GM18520 (cell line): ENCODE results near the gene ATP5F1D.

Source experiments
- ATAC-seq: cut with Tn5 transposase; IDR thresholded peaks from one replicate; pipeline ENCODE4 v1.9.1; 2021; ENCODE audit not compliant: unreplicated experiment

The ATP5F1D gene

DNA sequence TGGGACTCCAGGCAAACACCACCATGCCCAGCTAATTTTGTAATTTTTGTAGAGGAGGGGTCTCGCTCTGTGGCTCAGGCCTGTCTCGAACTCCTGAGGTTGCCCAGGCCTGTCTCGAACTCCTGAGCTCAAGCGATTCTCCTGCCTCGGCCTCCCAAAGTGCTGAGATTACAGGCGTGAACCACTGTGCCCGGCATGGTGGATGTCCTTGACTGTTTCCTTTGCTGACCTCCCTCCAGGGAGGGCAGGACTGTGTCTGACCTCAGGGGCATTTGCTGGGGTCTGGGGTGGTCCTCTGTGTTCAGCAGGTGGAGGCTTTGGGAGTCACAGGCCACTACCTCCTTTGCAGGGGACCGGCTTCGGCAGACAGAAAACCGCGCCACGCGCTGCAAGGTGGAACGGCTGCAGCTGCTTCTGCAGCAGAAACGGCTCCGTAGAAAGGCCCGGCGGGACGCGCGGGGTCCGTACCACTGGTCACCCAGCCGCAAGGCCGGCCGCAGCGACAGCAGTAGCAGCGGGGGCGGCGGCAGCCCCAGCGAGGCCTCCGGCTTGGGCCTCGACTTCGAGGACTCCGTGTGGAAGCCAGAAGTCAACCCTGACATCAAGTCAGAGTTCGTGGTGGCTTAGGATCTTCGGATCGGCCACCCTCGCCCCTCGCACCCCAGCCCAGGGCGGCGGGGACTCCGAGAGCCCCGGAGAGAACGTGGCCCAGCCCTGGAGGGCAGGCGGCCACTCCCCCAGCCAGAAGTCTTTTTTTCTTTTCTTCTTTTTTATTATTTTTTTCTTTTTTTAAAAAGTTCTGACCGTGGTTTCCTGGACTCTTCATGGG, 15.3 kb downstream of the ATP5F1D start:
- ATAC-seq: no peak

DNA sequence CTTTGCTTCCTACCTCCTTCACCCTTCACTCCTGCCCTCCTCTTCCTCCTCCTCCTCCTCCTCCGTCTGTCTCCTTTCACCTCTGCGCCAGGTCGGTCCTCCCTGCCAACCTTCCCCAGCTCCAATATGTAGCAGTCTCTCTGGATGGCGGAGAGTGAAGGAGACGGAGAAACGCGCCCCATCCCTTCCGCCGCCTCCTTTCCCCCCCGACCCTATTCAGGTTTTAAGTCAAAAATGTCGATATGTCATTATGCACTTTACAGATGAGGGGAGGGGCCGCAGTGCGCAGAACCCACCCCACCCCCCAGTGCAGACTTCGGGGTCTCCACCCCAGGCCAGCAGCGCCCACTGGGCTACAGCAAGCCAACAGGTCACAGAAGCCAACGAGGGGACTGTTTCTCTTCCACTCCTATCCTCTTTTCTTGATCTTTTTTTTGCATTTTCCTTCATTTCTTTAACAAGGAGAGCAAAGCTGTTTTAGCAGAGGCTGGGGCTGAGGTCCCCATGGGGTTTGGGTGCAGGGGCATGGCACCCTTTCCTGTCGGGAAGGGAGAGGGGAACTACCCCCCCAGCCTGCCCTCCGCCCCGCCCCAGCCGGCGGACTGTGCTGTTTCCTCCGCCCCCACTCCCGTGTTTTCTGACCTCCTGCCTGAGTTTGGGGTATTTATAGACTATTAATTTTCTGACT, 16.1 kb downstream of the ATP5F1D start:
- no peak for ATAC-seq

DNA sequence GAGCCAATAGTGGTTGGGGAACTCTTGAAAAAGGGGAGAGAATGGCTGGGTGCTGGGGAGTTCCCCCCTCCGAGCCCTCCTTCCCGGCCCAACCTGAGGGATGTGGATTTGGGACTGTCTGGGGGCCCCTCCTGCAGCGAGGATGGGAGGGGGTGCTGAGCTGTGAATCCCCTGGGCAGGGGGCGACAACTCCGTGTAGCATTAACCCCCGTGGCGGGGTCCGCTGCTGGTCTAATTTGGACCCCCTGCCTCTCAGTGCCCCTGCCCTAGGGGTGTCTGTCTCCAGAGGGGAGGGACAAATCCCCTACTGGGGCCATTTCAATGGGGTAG, 16.6 kb downstream of the ATP5F1D start:
- no peak for ATAC-seq

DNA sequence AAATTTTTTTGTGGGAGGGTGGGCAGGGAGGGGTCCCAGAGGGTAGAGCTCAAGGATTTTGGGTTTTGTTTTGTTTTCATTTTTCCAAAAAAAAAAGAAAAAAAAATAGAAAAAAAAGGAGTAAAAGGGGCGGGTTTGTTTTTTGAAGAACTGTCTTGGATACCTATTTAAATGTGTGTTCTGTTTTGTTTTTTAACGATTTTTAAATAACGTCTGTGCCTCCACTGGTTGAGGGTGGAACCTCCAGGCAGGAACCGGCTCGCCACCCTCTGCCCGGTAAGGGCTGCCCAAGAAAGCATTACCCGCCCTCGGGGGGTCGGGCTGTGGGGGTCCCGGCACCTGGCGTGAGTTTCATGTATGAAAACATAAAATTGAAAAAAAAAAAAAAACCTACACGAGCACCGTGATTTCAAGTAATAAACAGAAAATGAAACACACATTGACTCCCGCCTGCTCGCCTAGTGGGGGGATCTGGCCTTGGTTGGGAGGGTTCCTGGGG, 17.2 kb downstream of the ATP5F1D start:
- ATAC-seq: no peak

DNA sequence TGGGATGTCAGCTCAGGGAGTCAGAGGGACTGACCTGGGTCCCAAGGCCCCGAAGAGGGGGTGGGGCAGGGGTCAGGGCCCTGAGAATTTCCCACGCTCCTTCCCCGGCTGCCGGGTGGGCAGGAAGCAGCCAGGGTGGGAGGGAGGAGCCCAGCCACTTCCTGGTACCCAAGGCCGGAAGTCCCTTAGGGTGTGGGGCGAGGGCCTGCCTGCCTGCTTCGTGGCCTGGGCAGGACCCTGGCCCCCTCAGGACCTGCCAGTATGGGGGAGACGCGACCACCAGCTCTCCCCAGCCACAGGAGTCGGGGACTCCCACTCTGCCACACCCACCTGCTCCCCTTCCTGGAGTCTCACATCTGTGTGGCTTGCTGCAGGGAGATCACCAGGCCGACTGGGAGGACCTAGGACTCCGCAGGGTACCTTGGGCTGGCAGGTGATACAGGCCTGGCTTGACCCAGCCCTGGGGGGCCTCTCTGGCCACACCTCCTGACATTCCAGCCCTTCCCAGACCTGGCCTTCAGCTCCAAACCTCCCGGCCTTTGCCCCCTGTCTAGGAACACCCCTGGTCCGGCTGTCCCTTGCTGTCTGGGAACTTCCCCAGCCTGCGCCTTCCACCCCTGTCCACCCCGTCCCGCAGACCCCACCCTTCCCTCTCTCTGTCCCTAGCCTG, 17.8 kb downstream of the ATP5F1D start:
- no peak for ATAC-seq

DNA sequence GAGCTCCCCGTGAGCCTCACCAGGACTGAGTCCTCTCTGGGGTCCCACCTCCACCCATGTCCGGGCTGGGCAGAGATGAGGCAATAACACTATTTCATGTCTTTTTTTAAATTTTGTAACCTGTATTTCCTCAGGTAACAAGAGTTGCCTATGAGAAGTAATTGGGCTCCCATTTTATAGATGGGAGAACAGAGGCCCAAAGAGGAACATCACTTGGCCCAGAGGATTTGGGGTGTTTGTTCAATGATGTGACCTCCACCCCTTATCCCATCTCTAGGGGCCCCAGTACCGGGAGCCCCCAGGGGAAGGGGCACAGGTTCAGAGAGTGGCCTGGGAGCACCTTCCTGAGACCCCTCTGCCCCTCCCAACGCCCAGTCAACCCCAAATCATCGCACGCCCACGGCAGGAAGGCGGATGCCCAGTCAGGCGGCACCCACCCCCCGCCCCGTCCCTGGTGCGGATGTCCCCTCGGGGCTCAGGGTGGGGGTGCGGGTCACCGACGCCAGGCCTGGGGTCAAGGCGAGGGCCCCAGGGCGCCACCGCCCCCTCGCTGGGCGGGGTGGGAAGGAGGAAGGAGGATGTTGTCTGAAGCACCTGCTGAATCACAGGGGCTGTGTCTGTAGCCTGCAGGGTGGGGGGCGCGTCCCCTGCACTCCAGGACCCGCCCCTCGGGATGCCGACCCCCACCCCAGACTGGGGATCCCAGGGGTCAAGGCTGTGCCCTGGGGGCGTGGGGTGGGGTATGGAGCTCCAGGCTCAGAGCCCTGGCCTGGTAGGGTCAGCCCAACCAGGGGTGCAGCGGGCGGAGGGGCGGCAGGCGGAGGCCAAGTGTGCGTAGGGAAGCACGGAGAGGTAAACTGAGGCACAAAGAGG, 18.6 kb downstream of the ATP5F1D start:
- no peak for ATAC-seq

DNA sequence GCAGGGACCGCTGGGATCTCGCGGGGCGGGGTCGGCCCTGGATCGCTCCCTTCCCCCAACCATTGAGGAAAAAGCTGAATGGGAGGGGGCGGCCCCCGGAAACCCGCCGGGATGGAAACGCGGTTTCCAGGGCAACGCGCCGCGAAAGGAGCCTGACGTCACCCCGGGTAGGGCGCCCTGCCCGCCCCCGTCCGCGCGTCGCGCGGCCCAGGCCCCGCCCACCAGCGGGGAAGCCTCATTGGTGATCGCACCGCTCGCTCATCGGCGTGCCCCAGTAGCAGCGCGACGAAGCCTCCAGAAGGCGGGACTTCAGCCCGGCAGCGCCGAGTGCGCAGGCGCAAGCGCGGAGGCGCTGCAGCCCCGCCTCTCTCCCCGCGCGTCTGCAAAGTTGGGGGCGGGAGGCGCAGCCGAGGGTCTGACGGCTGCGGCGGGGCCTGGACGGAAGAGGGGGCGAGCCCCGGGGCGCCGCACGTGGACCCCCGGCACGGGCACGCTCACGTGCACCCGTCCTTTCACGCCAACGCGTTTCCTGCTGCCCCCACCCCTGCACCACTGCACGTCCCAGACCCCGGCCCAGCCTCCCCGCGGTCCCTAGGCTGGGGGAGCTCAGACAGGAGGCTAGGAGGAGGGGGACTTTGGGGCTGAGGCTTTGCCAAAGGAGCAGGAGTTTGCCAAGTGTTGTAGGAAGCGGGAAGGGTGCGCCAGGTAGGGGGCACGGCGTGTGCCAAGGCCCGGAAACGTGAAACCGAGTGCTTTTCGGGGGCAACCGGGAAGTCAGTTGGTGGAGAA, 19.4 kb downstream of the ATP5F1D start:
- ATAC-seq: peak; percentile 58

DNA sequence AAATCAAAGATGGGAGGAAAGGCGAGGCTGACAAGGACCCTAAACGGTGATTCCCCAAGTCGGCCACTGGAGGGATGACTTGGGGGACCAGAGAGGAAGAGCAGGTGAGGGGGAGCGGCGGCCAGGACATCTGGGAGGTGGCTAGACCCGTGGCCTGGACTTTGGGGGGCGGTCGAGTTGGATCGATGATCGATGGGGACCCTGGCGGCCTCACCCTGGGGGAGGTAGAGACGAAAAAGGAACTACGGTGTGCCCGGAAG, 19.9 kb downstream of the ATP5F1D start:
- no peak for ATAC-seq

DNA sequence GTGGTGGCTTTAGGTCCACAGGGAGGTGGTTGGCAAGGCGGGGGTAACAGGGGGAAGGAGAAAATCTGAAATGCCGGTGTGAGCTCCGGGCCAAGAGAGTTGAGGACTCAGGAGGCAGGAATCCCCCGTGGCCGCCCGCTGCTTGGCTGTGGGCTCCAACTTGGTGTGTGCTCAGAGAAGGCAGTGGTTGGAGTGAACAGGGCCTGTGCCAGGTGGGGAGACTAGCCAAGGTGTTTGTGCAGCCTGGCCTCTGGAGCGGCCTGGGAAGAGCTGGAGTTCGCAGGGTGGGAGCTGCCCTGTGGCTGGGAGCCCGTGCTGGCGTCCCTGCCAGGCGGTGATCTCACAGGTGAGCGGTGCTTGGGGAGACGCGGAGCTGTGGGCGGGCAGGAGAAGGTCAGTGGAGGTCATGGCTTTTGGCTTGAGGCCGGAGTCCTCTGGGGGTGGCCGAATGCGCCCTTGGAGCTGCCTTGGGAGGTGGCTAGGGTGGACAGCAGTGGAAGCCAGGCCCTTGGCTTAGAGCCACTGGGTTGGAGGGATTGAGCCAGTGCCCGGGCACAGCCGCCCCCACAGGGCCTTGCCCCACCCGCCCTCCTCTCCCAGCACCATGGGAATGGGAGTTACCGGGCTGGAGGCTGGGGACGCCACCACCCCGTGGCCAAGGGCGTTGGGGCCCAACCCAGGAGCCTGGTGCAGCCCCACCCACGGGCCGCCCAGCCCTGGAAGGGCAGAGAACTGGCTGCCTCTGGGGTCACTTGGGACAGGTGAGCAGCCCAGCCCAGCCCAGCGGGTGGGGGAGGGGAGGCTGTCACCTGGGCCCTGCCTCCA, 20.5 kb downstream of the ATP5F1D start:
- ATAC-seq: no peak

DNA sequence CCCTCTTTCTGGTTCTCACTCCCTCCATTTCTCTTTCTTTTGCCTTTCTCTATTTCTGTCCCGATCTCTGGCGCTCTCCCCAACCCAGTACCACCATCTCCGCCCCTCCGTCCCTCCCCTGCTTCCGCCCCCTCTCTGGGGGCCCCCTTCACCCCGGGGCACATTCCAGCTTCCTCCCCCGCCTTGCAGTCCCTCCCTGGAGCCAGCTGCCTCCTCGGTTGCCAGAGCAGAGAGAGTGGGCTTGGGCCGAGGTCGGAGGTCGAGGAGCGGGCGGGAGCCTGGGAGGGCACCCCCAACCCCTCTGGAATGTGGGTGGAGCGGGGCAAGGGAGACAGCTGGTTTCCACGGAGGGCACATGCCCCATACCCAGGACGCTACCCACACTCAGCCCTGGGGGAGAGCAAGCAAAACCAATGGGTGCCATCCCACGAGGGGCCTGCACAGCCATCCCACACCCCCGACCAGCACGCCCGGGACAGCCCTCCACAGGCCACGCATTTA, 21.1 kb downstream of the ATP5F1D start:
- no peak for ATAC-seq

DNA sequence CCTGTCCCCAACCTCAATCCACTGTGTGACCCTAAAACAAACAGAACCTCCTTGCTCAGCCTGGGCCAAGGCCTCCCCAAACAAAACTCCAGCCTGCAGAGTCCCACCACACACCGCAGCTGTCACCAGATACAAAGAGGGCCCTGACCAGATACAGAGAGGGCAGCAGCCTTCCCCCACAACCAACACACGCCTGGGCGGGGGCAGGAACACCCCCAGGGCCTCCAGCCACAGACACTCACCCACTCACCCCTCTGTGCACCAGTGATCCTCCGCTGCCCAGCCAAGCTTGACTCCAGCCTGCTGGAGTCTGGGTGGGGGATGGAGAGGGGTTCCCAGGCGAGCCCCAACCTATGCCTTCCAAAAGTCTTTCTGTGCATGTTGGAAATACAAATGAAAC, 21.6 kb downstream of the ATP5F1D start:
- no peak for ATAC-seq

DNA sequence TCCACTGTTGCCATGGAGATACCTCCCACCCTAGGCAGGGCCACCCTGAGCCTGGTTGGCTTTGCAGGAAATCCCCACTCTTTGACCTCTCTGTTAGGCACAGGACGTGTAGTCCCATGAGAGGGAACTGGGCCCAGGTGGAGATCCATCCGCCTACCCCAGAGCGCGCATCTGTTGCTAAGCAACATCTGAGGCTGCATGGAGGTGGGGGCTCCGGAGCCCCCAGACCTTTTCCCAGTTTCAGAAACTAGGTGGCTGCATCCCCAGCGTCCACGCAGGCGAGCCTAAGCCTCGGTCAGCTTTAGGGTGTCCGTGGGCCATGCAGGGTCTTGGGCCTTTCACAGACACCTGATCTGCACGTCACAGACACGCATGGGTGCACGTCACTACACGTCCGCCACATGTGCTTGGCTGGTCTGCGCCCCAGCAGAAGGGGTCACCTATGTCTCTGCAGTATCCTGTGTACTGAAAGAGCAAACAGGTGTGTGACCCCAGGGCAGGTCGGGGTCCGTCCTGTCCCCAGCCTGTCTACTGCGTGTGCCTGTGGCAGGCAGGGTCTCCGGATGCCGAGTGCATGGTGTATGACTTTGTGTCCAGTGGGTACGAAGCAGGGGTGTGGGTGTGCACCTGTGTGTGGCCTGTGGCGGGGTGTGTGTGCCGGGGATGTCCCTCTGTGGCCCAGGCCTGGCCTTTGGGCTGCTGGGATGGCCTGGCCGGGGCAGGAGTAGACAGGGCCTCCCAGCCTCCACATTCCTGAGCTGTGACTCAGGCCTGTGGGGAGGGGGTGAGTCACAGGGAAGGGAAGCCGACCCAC, 23.5 kb downstream of the ATP5F1D start:
- ATAC-seq: no peak

DNA sequence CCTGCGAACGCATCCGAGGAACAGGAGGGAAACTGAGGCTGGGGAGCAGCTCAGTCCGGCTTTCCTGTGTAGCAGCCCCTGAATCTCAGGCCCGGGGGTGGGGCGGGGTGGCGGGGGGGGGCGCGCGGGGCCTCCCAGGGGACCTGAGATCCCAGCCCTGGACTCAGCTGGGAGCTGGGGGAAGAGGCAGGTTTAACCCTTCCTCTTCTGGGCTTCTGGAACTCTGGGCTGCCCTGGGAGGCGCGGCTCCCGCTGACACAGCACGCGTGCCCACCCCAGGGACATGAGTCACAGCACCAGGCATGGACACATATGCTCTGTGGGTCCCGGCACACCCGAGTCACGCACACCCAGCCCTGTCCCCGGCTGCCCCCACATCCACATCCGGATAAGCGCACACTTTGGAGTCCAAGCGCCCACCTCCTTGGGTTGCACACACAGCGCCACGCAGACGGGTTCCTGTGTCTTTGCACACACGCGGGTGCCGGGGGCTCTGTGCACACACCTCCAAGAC, 24.1 kb downstream of the ATP5F1D start:
- ATAC-seq: no peak

DNA sequence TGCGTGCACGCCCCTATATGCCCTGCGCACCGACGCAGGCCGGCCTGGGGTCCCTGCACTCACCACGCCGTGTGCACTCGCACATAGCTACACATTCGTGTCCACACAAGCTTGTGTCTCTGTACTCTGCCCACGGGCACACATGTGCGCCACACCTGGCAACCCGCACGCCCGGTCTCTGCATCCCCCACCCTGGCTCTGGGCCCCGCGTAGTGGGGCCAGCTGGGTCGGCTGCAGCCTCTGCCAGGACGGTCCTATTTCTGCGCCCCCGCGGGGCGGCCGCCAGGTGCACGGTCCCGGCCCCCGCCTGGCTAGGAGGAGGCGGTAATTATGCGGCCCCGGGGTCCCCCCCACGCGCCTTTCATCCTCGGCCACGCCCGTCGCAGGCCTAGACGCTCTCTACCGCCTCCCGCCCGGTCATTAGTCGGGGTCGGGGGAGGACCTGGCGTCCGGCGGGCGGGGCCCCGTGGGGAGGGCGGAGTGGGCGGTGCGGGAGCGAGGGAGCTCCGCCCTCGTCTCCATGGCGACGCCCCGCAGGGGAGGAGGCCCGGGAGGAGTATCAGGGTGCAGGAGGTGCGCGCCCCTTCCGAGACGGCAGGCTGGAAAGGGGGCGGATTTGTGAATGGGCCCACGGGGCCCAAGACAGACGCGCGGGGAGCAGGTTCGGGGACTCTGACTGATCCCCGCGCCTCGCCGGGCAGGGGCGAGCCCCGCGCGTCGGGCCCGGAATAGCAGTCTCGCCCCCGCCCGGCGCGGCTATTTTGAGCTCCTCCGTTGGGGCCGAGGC, 24.8 kb downstream of the ATP5F1D start:
- peak; percentile 31 for ATAC-seq

DNA sequence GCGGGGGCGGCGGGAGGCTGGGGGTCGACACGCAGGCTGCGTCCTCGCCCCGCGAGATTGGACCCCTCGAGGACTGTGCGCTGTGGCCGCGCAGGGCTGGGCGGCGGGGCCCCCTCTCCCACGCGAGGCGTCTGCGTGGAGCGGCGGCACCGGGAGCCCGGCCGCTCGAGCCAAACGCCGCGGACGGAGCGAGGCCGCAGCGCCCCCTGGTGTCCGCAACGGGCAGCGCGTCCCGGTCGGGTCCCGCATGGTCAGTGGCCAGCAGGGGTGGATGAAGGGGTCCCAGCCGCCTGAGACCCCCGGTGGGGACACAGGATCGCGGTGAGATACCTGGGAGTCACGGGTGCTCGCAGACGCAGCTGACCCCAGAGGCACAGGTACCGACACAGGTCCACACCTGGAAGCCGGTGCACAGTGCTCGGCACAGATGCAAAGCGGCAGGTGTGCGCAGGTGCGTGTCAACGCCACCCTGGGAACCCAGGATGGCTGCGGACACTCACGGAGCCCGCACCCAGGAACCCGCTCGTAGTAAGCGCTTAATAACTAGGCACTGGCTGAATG, 25.4 kb downstream of the ATP5F1D start:
- ATAC-seq: peak; percentile 14

DNA sequence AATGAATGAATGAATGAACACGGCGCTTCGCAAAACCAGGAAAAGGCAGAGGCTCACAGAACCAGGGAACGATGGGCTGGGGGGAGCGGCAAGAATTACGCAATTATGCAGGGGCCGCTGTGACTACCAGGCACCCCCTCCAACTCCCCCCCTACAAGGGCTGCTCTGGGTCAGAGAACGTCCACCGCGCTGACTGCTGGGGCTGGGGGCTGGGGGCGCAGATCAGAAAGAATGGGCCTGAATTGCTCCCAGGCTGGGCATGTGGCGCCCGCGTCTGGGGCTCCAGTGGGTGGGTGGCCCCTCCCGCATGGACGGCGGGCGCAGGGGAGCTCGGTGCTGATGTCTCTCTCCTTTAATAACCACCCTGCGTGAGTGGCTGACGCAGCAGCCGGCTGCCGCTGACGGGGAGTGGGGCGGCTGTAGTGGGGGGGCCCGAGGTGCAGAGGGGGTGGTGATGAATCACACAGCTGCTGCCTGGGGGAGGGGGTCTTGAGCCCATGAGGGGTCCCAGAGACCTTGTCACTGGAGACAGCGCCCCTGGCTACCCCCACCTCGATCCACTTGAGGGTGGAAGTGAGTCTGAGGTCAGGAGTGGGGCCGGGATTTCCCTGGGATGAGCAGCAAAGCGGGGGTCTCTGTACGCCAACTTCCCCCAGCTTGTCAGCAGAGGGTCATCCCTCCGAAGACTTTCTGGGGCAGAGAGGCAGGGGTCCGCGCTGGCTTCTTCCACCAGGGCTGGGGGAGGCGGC, 26.1 kb downstream of the ATP5F1D start:
- ATAC-seq: no peak
